K562 (cell line): Measurements from ENCODE around the gene RAB24. TPM values are rescaled to one million over a fixed set of nuclear protein-coding genes. Genes with fewer than 3 reads are reported as not detected.

Experiments used
- ATAC-seq: fragments of 200-7000 bp; cut with Tn5 transposase; 3 replicates; pipeline ENCODE4 v1.9.1; 2020; ENCODE audit warnings: moderate library complexity
- BruUV-seq: library from RNA; stranded (reverse); fragments of 400-500 nt; replicated peaks from 2 replicates; lab custom pipeline; 2021; lab: Mats Ljungman, UMichigan
- CTCF ChIA-PET: fragments of 300-600 bp; formaldehyde crosslinking; extraction: SDS; loops from one replicate; lab custom pipeline; 2021; ENCODE audit warnings: low intra/inter-chr PET ratio; lab: Yijun Ruan, JAX
- POLR2A ChIA-PET: fragments of 300-600, 350-650 bp; sonication (Branson Sonifier 250); formaldehyde crosslinking; extraction: SDS; loops from one replicate; lab custom pipeline; 2021; ENCODE audit warnings: antibody characterized with exemption, inconsistent platforms; lab: Yijun Ruan, JAX
- DNase-seq, 4 experiments: peaks; one replicate each; pipeline versions ENCODE4 v3.0.0 to v3.0.0-alpha.2; 2011 to 2018; ENCODE audit warnings: low spot score in 3 of 4, mixed read lengths in 3 of 4; ENCODE audit errors: extremely low read depth in 1 of 4
- FAIRE-seq: peaks from 2 replicates; lab custom pipeline; 2011; peaks lifted over from hg19 to GRCh38; lab: Jason Lieb, UNC
- H2AFZ ChIP-seq: 2 replicates; pipeline ENCODE4 v1.6.0; 2011; ENCODE audit warnings: low read depth, low read length, control low read depth, inconsistent platforms
- H3K27ac ChIP-seq: fragments of 200-600 bp; 3 replicates; pipeline ENCODE4 v1.8.0; 2011; ENCODE audit warnings: low read depth, mild to moderate bottlenecking, control low read depth, inconsistent platforms, low read length, moderate library complexity, mixed read lengths; ENCODE audit errors: extremely low read depth
- H3K27me3 ChIP-seq, 2 experiments: fragments of 300-600 bp in 1 of 2; 2 replicates in 1 of 2; 3 replicates in 1 of 2; pipeline versions ENCODE4 v1.6.0 to v1.8.0; 2011; ENCODE audit warnings: inconsistent platforms in 2 of 2, low read length in 2 of 2, mild to moderate bottlenecking in 1 of 2, mixed read lengths in 1 of 2, moderate library complexity in 1 of 2; ENCODE audit not compliant: control insufficient read depth in 2 of 2, insufficient read depth in 2 of 2
- H3K36me3 ChIP-seq: fragments of 300-600 bp; 3 replicates; pipeline ENCODE4 v1.8.0; 2011; ENCODE audit warnings: mild to moderate bottlenecking, low read length, inconsistent platforms; ENCODE audit not compliant: control insufficient read depth, insufficient read depth
- H3K4me1 ChIP-seq, 2 experiments: fragments of 200-600 bp in 1 of 2; replicated peaks in 1 of 2; 2 replicates in 1 of 2; 3 replicates in 1 of 2; pipeline versions ENCODE4 v1.5.1 to v1.8.0; 2011; ENCODE audit warnings: inconsistent platforms in 2 of 2, low read length in 2 of 2, mild to moderate bottlenecking in 1 of 2, mixed read lengths in 1 of 2, moderate library complexity in 1 of 2; ENCODE audit not compliant: control insufficient read depth in 2 of 2, insufficient read depth in 2 of 2
- H3K4me2 ChIP-seq: 2 replicates; pipeline ENCODE4 v1.6.1; 2011; ENCODE audit warnings: low read length, control low read depth, inconsistent platforms, mixed read lengths; ENCODE audit not compliant: insufficient read depth
- H3K4me3 ChIP-seq: fragments of 200-600 bp; sonication (generic), shearing (Covaris generic); 2 replicates; pipeline ENCODE4 v1.5.1; 2016; ENCODE audit warnings: control low read depth, inconsistent platforms
- H3K79me2 ChIP-seq: fragments of 200-600 bp; 3 replicates; pipeline ENCODE4 v1.8.0; 2011; ENCODE audit warnings: low read length, inconsistent platforms; ENCODE audit not compliant: control insufficient read depth, insufficient read depth
- H3K9ac ChIP-seq, 2 experiments: 2 replicates each; pipeline versions ENCODE4 v1.6.0 to v1.6.1; 2011; ENCODE audit warnings: low read depth in 2 of 2, low read length in 2 of 2, control low read depth in 1 of 2, inconsistent platforms in 1 of 2, mild to moderate bottlenecking in 1 of 2, mixed read lengths in 1 of 2; ENCODE audit not compliant: insufficient read depth in 1 of 2
- H3K9me1 ChIP-seq: one replicate; pipeline ENCODE4 v1.6.0; 2011; ENCODE audit warnings: inconsistent platforms, mild to moderate bottlenecking, low read length, moderate library complexity; ENCODE audit not compliant: control insufficient read depth, insufficient read depth
- H3K9me3 ChIP-seq: replicated peaks from 2 replicates; pipeline ENCODE4 v1.5.1; 2011; ENCODE audit warnings: low read depth, low read length, inconsistent platforms; ENCODE audit not compliant: control insufficient read depth, insufficient read depth
- H4K20me1 ChIP-seq: replicated peaks from 2 replicates; pipeline ENCODE4 v1.6.1; 2011; ENCODE audit warnings: low read length, inconsistent platforms, mixed read lengths; ENCODE audit not compliant: control insufficient read depth, insufficient read depth
- ATF7 ChIP-seq: fragments of 450-650 bp; IDR thresholded peaks from 2 replicates; pipeline ENCODE4 v1.7.1; 2014; ENCODE audit warnings: mild to moderate bottlenecking, moderate library complexity
- BCL6 ChIP-seq: fragments of 250-450 bp; sonication (Bioruptor Pico); IDR thresholded peaks from 2 replicates; pipeline ENCODE4 v1.4.0; 2020
- HOMEZ ChIP-seq: fragments of 250-450 bp; sonication (Bioruptor Pico); IDR thresholded peaks from 2 replicates; pipeline ENCODE4 v1.4.0; 2020; ENCODE audit warnings: mild to moderate bottlenecking, moderate library complexity
- KLF1 ChIP-seq: fragments of 450-650 bp; IDR thresholded peaks from 2 replicates; pipeline ENCODE4 v1.6.1; 2016; ENCODE audit warnings: missing genetic modification characterization, missing compliant biosample characterization
- MXI1 ChIP-seq: IDR thresholded peaks from 2 replicates; pipeline ENCODE4 v1.6.1; 2011; ENCODE audit warnings: low read depth, mild to moderate bottlenecking, improper control_type of control experiment, low read length
- PHF20 ChIP-seq: fragments of 450-650 bp; IDR thresholded peaks from 2 replicates; pipeline ENCODE4 v1.6.1; 2018; ENCODE audit not compliant: partially characterized antibody
- POLR2G ChIP-seq: fragments of 200-400 bp; formaldehyde crosslinking; IDR thresholded peaks from 2 replicates; pipeline ENCODE4 v1.6.1; 2017; ENCODE audit warnings: low read depth, mild to moderate bottlenecking, antibody characterized with exemption, low read length, moderate library complexity
- WGBS: fragments of 100-300 bp; shearing (Covaris generic); methylation state at CpG from one replicate; pipeline ENCODE4 v1.1.6; 2016; ENCODE audit warnings: low coverage, mixed read lengths; ENCODE audit not compliant: insufficient coverage; ENCODE audit errors: missing lambda C conversion rate; 5-methylcytosine and 5-hydroxymethylcytosine counted together
- in situ Hi-C: fragments of 300-500 bp; cut with MboI; formaldehyde crosslinking; loops from 4 replicates; pipeline ENCODE4 v1.15.0; 2018; ENCODE audit warnings: inconsistent platforms, mixed read lengths
- intact Hi-C: fragments of 100-400 bp; cut with micrococcal nuclease; formaldehyde crosslinking; loops from 2 replicates; pipeline ENCODE4 v1.14.2; 2022
- polyA plus RNA-seq, 8 experiments: library from polyadenylated mRNA; depleted of rRNA in 4 of 8; stranded (reverse) in 5 of 8; unstranded in 3 of 8; fragments of >200 nt; fragmentation: Nextera tagmentation in 2 of 8; fragmentation: Illumina TruSeq in 1 of 8; extraction: Ambion mirVana in 2 of 8; extraction: Trizol in 1 of 8; gene quantifications; 2 replicates each; pipeline versions ENCODE4 v1.2.1 to v1.2.3, GENCODE V29; 2011 to 2014; ENCODE audit warnings: inconsistent platforms in 1 of 8, missing spikeins in 1 of 8
- total RNA-seq, 7 experiments: library from RNA; depleted of rRNA in 6 of 7; stranded (reverse); fragments of >200 nt in 6 of 7; fragmentation: Illumina TruSeq in 2 of 7; extraction: Trizol in 2 of 7; gene quantifications; 2 replicates each; pipeline versions ENCODE4 v1.2.1 to v1.2.3, GENCODE V29; 2011 to 2021; ENCODE audit warnings: low replicate concordance in 1 of 7
- TF ChIP-seq, protein P1 (sequence below): fragments of 450-650 bp; IDR thresholded peaks from 2 replicates; pipeline ENCODE4 v1.6.1; 2016; ENCODE audit warnings: antibody characterized with exemption

The RAB24 gene
- total and polyA plus RNA-seq, 9 of the 15 experiments (the other 6 are each of a cell fraction or from before 2014, with no cell fraction given): 13.9 to 107 (median 34.8) TPM

DNA sequence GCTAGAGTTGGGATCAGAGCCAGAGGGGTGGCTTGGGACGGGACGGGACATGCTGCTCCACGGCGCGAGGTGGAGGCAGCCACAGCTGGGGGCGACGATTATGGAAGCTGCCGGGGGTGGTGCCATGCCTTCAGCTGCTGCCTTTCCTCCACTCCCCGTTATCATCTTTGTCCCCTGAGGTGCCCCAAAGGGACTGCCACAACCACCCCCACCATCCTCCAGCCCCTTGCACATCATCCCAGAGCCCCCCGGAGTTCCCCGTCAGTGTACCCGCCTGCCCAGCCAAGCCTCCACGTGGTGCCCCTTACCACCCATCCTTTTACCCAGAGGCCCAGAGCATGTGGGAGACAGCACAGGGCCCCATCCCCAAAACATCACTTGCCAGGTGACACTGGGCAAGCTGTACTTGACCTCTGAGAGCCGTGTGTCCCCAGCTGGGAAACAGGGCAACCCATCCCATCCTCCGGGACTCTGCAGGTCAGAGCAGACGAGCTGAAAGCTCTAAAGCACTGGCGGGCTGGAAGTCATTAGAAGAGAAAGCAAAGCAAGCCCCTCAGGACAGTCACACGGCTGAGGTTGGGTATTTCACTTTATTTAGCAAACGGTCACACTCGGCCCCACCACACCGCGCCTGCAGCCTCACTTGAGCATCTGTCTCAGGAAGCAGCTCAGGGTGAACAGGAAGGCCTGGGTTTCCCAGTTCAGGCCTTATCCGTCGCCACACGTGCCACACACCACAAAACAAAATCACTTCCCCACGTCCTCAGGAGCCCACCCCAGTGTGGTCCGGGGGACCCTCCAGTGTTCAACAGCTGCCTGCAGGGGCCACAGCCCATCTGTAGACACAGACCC is 27.7 kb upstream of the RAB24 start:
- Histone ChIP-seq H3K9ac (peak overlapping the region in 1 of 2 experiments; percentile 55; a peak in 2 of 4 replicates), H3K4me3 (no peak overlapping the region), H3K9me1 (no peaks in the 10 kb centered on the region), H3K27me3 (no peaks in the 10 kb centered on the region), H2AFZ (no peak overlapping the region), H3K79me2 (no peaks in the 10 kb centered on the region), H3K9me3 (no peaks in the 10 kb centered on the region), H4K20me1 (no peaks in the 10 kb centered on the region), H3K4me2 (no peak overlapping the region), H3K4me1 (peaks cover 0 to 7% of the 10 kb centered on the region in 2 experiments; a peak in 1 of 5 replicates), H3K36me3 (peaks cover 74% of the 10 kb centered on the region; the same call in 2 of the 3 replicates), H3K27ac (no peak overlapping the region)
- in situ Hi-C loops (no loop called here), intact Hi-C loops (no loop called here)
- TF ChIP-seq POLR2G (0 out of 2 replicates have a peak, but pooled peaks have one; percentile 4), BCL6 (CRISPR knock-in tag) (no peak)
- DNase-seq: no peak
- ChIA-PET CTCF (no interaction called here), POLR2A (interaction anchor here (0.7 to 1.0 kb wide), 3 partner anchors 9 to 338 kb away, joined by 3 read pairs; no protein-coding TSS in a partner anchor)
- no peak for FAIRE-seq
- BruUV-seq: no TSS peak
- no peak for ATAC-seq
- WGBS: 86% methylated on average over 23 of the region's 27 CpGs

DNA sequence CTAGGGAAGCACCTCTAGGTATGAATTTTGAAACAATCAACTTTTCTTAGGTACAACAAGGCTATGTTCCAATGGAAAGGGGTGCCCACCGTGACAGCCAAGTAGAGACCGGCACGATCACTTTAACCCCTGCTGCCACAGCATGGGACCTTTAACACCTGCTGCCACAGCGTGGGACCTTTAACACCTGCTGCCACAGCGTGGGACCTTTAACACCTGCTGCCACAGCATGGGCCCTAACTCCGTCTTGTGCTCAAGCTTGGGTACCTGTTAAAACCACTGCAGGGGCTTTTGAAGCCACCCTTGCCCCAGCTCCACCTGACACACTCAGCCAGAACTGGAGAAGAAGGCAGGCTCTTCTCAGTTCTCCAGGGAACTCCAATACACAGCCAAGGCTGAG is 26.4 kb upstream of the RAB24 start:
- 91% methylated on average over 6 of the region's 6 CpGs for WGBS
- TF ChIP-seq MXI1 (no peak), PHF20 (no peak), KLF1 (tag) (no peak), HOMEZ (CRISPR knock-in tag) (no peak), ATF7 (no peak)
- TF ChIP-seq, protein P1, sequence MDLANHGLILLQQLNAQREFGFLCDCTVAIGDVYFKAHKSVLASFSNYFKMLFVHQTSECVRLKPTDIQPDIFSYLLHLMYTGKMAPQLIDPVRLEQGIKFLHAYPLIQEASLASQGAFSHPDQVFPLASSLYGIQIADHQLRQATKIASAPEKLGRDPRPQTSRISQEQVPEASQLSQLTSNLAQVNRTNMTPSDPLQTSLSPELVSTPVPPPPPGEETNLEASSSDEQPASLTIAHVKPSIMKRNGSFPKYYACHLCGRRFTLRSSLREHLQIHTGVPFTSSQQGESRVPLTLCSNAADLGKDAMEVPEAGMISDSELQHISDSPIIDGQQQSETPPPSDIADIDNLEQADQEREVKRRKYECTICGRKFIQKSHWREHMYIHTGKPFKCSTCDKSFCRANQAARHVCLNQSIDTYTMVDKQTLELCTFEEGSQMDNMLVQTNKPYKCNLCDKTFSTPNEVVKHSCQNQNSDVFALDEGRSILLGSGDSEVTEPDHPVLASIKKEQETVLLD: no peak
- TF ChIP-seq, all 486 proteins: peak for 0
- no peaks in the 10 kb centered on the region for H3K9me1 ChIP-seq
- no peak for DNase-seq
- H3K4me3 ChIP-seq: no peak overlapping the region
- intact Hi-C loops (no loop called here), in situ Hi-C loops (no loop called here)
- ChIA-PET POLR2A (no interaction called here), CTCF (no interaction called here)
- no peaks in the 10 kb centered on the region for H4K20me1 ChIP-seq
- ATAC-seq: no peak
- H3K4me1 ChIP-seq: peaks cover 0 to 7% of the 10 kb centered on the region in 2 experiments; a peak in 1 of 5 replicates
- H3K4me2 ChIP-seq: no peak overlapping the region
- no peaks in the 10 kb centered on the region for H3K27me3 ChIP-seq
- no peak overlapping the region for H3K9ac ChIP-seq
- BruUV-seq: no TSS peak
- no peaks in the 10 kb centered on the region for H3K9me3 ChIP-seq
- H2AFZ ChIP-seq: no peak overlapping the region
- FAIRE-seq: no peak
- H3K79me2 ChIP-seq: no peaks in the 10 kb centered on the region
- H3K27ac ChIP-seq: no peak overlapping the region
- H3K36me3 ChIP-seq: peaks cover 65% of the 10 kb centered on the region; the same call in 2 of the 3 replicates
